Vagina (tissue), 2 donors: ENCODE results near the gene SLX4IP. TPM values are rescaled to one million over a fixed set of nuclear protein-coding genes. Genes with fewer than 3 reads are reported as not detected.

ENCODE experiments used
- DNase-seq, 2 donors: peaks; one replicate each; pipeline ENCODE4 v3.0.0-alpha.2; 2017; ENCODE audit errors: extremely low spot score in 2 of 2
- H3K27ac ChIP-seq: fragments of 200-600 bp; sonication (generic); one replicate; pipeline ENCODE4 v1.5.1; 2019
- H3K27me3 ChIP-seq: fragments of 200-600 bp; sonication (generic); one replicate; pipeline ENCODE4 v1.5.1; 2019
- H3K36me3 ChIP-seq, 2 donors: fragments of 200-600 bp; sonication (generic); one replicate each; pipeline ENCODE4 v1.5.1; 2017 to 2019
- H3K4me1 ChIP-seq: fragments of 200-600 bp; sonication (generic); one replicate; pipeline ENCODE4 v1.5.1; 2019
- H3K4me3 ChIP-seq, 2 donors: fragments of 200-600 bp; sonication (generic); 1 replicate in 1 of 2; 2 replicates in 1 of 2; pipeline ENCODE4 v1.5.1; 2016 to 2019
- H3K9me3 ChIP-seq: fragments of 200-600 bp; sonication (generic); one replicate; pipeline ENCODE4 v1.5.1; 2019
- CTCF ChIP-seq, 3 experiments: fragments of 450-650 bp in 2 of 3; fragments of 200-600 bp in 1 of 3; sonication (generic) in 1 of 3; IDR thresholded peaks; one replicate each; pipeline ENCODE4 v1.5.1; 2017 to 2019; ENCODE audit warnings: antibody characterized with exemption in 3 of 3, mild to moderate bottlenecking in 2 of 3, moderate library complexity in 2 of 3
- POLR2A ChIP-seq, 2 donors: fragments of 450-650 bp; IDR thresholded peaks; one replicate each; pipeline ENCODE4 v1.6.1; 2017; ENCODE audit warnings: antibody characterized with exemption in 2 of 2, mild to moderate bottlenecking in 2 of 2, moderate library complexity in 2 of 2
- POLR2AphosphoS5 ChIP-seq, 2 donors: sonication (generic); formaldehyde crosslinking; IDR thresholded peaks; one replicate each; pipeline ENCODE4 v1.9.0; 2017; ENCODE audit warnings: antibody characterized with exemption in 2 of 2, mild to moderate bottlenecking in 2 of 2, low read depth in 1 of 2; ENCODE audit not compliant: insufficient read depth in 1 of 2
- intact Hi-C: fragments of 100-400 bp; cut with DNase I; formaldehyde crosslinking; loops from one replicate; pipeline ENCODE4 v1.15.1; 2023
- total RNA-seq: library from RNA; depleted of rRNA; stranded (reverse); fragments of >200 nt; gene quantifications from one replicate; pipeline ENCODE4 v1.2.3, GENCODE V29; 2016

Gene SLX4IP
- total RNA-seq, 1 donor from 2014 or later = 4.9 TPM

- intact Hi-C loops = no loop called here
- no peaks in the 10 kb centered on the region for H3K36me3 ChIP-seq
- no peak overlapping the region for H3K27ac ChIP-seq
- H3K4me1 ChIP-seq = peaks cover 32% of the 10 kb centered on the region
- H3K4me3 ChIP-seq = no peak overlapping the region
- H3K9me3 ChIP-seq = no peaks in the 10 kb centered on the region
- TF ChIP-seq POLR2AphosphoS5 (IDR thresholded peaks at IDR 0.05; ENCODE audit: insufficient read depth in 1 of 2, low read depth in 1 of 2) = no peak
- no peak for TF ChIP-seq CTCF (IDR thresholded peaks at IDR 0.05)
- TF ChIP-seq POLR2A (IDR thresholded peaks at IDR 0.05) = no peak
- no peak for DNase-seq
- no peaks in the 10 kb centered on the region for H3K27me3 ChIP-seq
Measured at GRCh38 chr20:10577648-10578047, 142.5 kb downstream of the SLX4IP start.

DNA sequence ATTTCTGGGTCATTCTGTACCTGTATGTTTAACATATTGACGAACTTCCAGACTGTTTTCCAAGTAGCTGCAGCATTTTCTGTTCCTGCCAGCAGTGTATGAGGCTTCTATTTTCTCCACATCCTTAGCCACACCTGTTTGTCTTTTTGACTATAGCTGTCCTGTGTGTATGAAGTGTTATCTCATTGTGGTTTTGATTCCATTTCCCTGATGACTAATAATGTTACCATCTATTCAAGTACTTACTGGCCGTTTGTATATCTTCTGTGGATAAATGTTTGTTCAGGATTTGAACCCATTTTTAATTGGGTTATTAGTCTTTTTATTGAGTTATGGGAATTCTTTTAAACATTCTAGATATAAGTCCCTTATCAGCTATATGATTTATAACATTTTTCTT, 143.5 kb downstream of the SLX4IP start:
- H3K27me3 ChIP-seq = no peaks in the 10 kb centered on the region
- no peak overlapping the region for H3K4me3 ChIP-seq
- H3K9me3 ChIP-seq = no peaks in the 10 kb centered on the region
- no peak overlapping the region for H3K27ac ChIP-seq
- no peaks in the 10 kb centered on the region for H3K36me3 ChIP-seq
- peaks cover 22% of the 10 kb centered on the region for H3K4me1 ChIP-seq
- intact Hi-C loops = no loop called here
- TF ChIP-seq CTCF (IDR thresholded peaks at IDR 0.05) = no peak
- no peak for TF ChIP-seq POLR2A (IDR thresholded peaks at IDR 0.05)
- TF ChIP-seq POLR2AphosphoS5 (IDR thresholded peaks at IDR 0.05; ENCODE audit: insufficient read depth in 1 of 2, low read depth in 1 of 2) = peak in 1 of 2 donors; percentile 28
- DNase-seq = no peak

DNA sequence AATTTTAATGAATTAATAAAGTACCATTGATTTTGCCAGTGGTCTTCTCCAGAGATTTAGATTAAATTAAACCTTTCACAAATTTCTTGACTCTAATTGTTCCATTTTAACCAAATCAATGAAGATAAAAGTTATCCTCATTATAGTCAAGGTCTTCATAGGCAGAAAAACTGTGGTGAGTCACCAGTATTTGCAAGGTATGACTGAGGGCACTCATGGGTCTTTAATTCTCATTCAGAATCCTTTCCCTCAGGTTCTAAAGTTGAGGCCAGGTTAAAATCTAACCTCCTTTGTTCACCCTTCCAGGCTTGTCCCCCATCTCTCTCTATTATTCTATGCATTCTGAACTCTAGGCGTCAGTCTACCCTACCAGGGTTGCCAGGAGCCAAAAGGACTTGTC, 144.8 kb downstream of the SLX4IP start:
- Histone ChIP-seq H3K4me1 (peaks cover 14% of the 10 kb centered on the region), H3K36me3 (no peaks in the 10 kb centered on the region), H3K4me3 (no peak overlapping the region), H3K27me3 (no peaks in the 10 kb centered on the region), H3K9me3 (no peaks in the 10 kb centered on the region), H3K27ac (no peak overlapping the region)
- no peak for DNase-seq
- intact Hi-C loops = no loop called here
- TF ChIP-seq CTCF (IDR thresholded peaks at IDR 0.05) (no peak), POLR2AphosphoS5 (IDR thresholded peaks at IDR 0.05; ENCODE audit: insufficient read depth in 1 of 2, low read depth in 1 of 2) (no peak), POLR2A (IDR thresholded peaks at IDR 0.05) (no peak)

GRCh38 chr20:10580700-10581099, 145.6 kb downstream of the SLX4IP start:
- intact Hi-C loops = no loop called here
- no peaks in the 10 kb centered on the region for H3K36me3 ChIP-seq
- DNase-seq = no peak
- H3K27ac ChIP-seq = no peak overlapping the region
- H3K9me3 ChIP-seq = no peaks in the 10 kb centered on the region
- no peak overlapping the region for H3K4me3 ChIP-seq
- no peak for TF ChIP-seq POLR2AphosphoS5 (IDR thresholded peaks at IDR 0.05; ENCODE audit: insufficient read depth in 1 of 2, low read depth in 1 of 2)
- H3K4me1 ChIP-seq = peaks cover 14% of the 10 kb centered on the region
- H3K27me3 ChIP-seq = no peaks in the 10 kb centered on the region

GRCh38 chr20:10581823-10582222, 146.7 kb downstream of the SLX4IP start:
- no peaks in the 10 kb centered on the region for H3K9me3 ChIP-seq
- peaks cover 14% of the 10 kb centered on the region for H3K4me1 ChIP-seq
- no peak overlapping the region for H3K4me3 ChIP-seq
- H3K27ac ChIP-seq = no peak overlapping the region
- no peak for DNase-seq
- no peak for TF ChIP-seq POLR2A (IDR thresholded peaks at IDR 0.05)
- TF ChIP-seq CTCF (IDR thresholded peaks at IDR 0.05) = no peak
- no peak for TF ChIP-seq POLR2AphosphoS5 (IDR thresholded peaks at IDR 0.05; ENCODE audit: insufficient read depth in 1 of 2, low read depth in 1 of 2)
- no peaks in the 10 kb centered on the region for H3K27me3 ChIP-seq
- H3K36me3 ChIP-seq = no peaks in the 10 kb centered on the region
- intact Hi-C loops = no loop called here

- H3K4me3 ChIP-seq = no peak overlapping the region
- H3K27me3 ChIP-seq = no peaks in the 10 kb centered on the region
- H3K27ac ChIP-seq = no peak overlapping the region
- H3K36me3 ChIP-seq = no peaks in the 10 kb centered on the region
- TF ChIP-seq POLR2A (IDR thresholded peaks at IDR 0.05) (no peak), POLR2AphosphoS5 (IDR thresholded peaks at IDR 0.05; ENCODE audit: insufficient read depth in 1 of 2, low read depth in 1 of 2) (no peak), CTCF (IDR thresholded peaks at IDR 0.05) (no peak)
- H3K4me1 ChIP-seq = peaks cover 14% of the 10 kb centered on the region
- intact Hi-C loops = no loop called here
- no peak for DNase-seq
- H3K9me3 ChIP-seq = no peaks in the 10 kb centered on the region
Measured at GRCh38 chr20:10584371-10584770, 149.3 kb downstream of the SLX4IP start.
